Measurements from ENCODE around the gene OGG1. TPM values are rescaled to one million over a fixed set of nuclear protein-coding genes. Genes with fewer than 3 reads are reported as not detected.

Gene OGG1
- total and polyA plus RNA-seq, 2 experiments from 2014 or later, result 23.0 to 36.5 TPM

- Histone ChIP-seq H3K9me3 (ENCODE audit: low read depth) (no peaks in the 10 kb centered on the region), H3K9me2 (ENCODE audit: insufficient read depth) (no peaks in the 10 kb centered on the region), H3K9ac (no peak overlapping the region), H3K4me2 (ENCODE audit: unreplicated experiment) (no peak overlapping the region), H3K79me2 (ENCODE audit: insufficient read depth) (peaks cover 15% of the 10 kb centered on the region), H3K4me3 (no peak overlapping the region), H3F3A (ENCODE audit: insufficient read depth) (peaks cover 15% of the 10 kb centered on the region), H4K20me1 (ENCODE audit: insufficient read depth) (no peaks in the 10 kb centered on the region), H3K36me3 (ENCODE audit: low read depth) (peaks cover 59% of the 10 kb centered on the region), H3K4me1 (ENCODE audit: insufficient read depth) (0 out of 2 replicates have a peak, but pooled peaks cover 10% of the 10 kb centered on the region), H3K27me3 (replicated peaks; ENCODE audit: insufficient read depth) (no peaks in the 10 kb centered on the region), H3K27ac (no peak overlapping the region), H2AFZ (no peak overlapping the region)
- no peak for DNase-seq
- in situ Hi-C loops (cut with MboI), result no loop called here
- TF ChIP-seq EZH2 (IDR thresholded peaks at IDR 0.05; ENCODE audit: insufficient read depth, poor library complexity, severe bottlenecking) (no peak), EZH2phosphoT487 (IDR thresholded peaks at IDR 0.05; ENCODE audit: insufficient read depth, low read depth) (no peak)
- WGBS, 2 experiments (ENCODE audit: low coverage in 1 of 2, low lambda C conversion rate in 2 of 2, missing lambda C conversion rate in 2 of 2), result 92 to 95% methylated on average over 18 of the region's 18 CpGs
Measured at GRCh38 chr3:9743548-9743947, 6.2 kb upstream of the OGG1 start.

GRCh38 chr3:9744162-9744561, 5.6 kb upstream of the OGG1 start:
- Histone ChIP-seq H3K36me3 (ENCODE audit: low read depth) (peaks cover 59% of the 10 kb centered on the region), H3K9me3 (ENCODE audit: low read depth) (no peaks in the 10 kb centered on the region), H3K79me2 (ENCODE audit: insufficient read depth) (peaks cover 9% of the 10 kb centered on the region; the same call in 1 of the 2 replicates), H3K27me3 (replicated peaks; ENCODE audit: insufficient read depth) (no peaks in the 10 kb centered on the region), H4K20me1 (ENCODE audit: insufficient read depth) (no peaks in the 10 kb centered on the region), H3K9ac (no peak overlapping the region), H3F3A (ENCODE audit: insufficient read depth) (peaks cover 21% of the 10 kb centered on the region), H3K4me2 (ENCODE audit: unreplicated experiment) (no peak overlapping the region), H3K4me3 (no peak overlapping the region), H3K27ac (no peak overlapping the region), H3K4me1 (ENCODE audit: insufficient read depth) (peaks cover 14% of the 10 kb centered on the region; the same call in 1 of the 2 replicates), H2AFZ (no peak overlapping the region), H3K9me2 (ENCODE audit: insufficient read depth) (no peaks in the 10 kb centered on the region)
- 95 to 96% methylated on average over 5 to 13 of the region's 13 CpGs for WGBS, 2 experiments (ENCODE audit: low coverage in 1 of 2, low lambda C conversion rate in 2 of 2, missing lambda C conversion rate in 2 of 2)
- no peak for DNase-seq
- no peak for TF ChIP-seq EZH2 (IDR thresholded peaks at IDR 0.05; ENCODE audit: insufficient read depth, poor library complexity, severe bottlenecking)
- no peak for TF ChIP-seq EZH2phosphoT487 (IDR thresholded peaks at IDR 0.05; ENCODE audit: insufficient read depth, low read depth)
- in situ Hi-C loops (cut with MboI), result no loop called here

DNA sequence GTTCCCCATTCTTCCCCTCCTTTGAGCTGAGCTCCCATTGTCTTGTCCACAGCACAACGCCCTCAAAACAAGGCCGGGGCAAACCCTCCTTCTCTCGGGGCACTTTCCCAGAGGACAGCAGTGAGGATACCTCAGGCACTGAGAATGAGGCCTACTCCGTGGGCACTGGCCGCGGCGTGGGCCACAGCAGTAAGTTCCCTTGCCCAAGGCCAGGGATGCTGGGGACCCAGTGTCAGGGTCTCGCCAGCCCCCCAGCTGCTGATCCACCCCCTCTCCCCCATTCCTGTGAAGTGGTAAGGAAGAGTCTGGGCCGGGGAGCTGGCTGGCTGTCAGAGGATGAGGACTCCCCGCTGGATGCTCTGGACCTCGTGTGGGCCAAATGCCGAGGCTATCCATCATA, 4.2 kb upstream of the OGG1 start:
- H3K9me3 ChIP-seq (ENCODE audit: low read depth), result no peaks in the 10 kb centered on the region
- H3K9ac ChIP-seq, result no peak overlapping the region
- H4K20me1 ChIP-seq (ENCODE audit: insufficient read depth), result no peaks in the 10 kb centered on the region
- WGBS, 2 experiments (ENCODE audit: low coverage in 1 of 2, low lambda C conversion rate in 2 of 2, missing lambda C conversion rate in 2 of 2), result 85 to 90% methylated on average over 12 of the region's 12 CpGs
- H3K36me3 ChIP-seq (ENCODE audit: low read depth), result peaks cover 48% of the 10 kb centered on the region; the same call in 1 of the 2 replicates
- no peak overlapping the region for H3K27ac ChIP-seq
- in situ Hi-C loops (cut with MboI), result no loop called here
- no peaks in the 10 kb centered on the region for H3K9me2 ChIP-seq (ENCODE audit: insufficient read depth)
- H3F3A ChIP-seq (ENCODE audit: insufficient read depth), result peaks cover 24% of the 10 kb centered on the region
- H3K79me2 ChIP-seq (ENCODE audit: insufficient read depth), result peaks cover 4% of the 10 kb centered on the region
- H3K4me2 ChIP-seq (ENCODE audit: unreplicated experiment), result no peak overlapping the region
- no peak overlapping the region for H2AFZ ChIP-seq
- H3K4me3 ChIP-seq, result no peak overlapping the region
- DNase-seq, result no peak
- H3K27me3 ChIP-seq (replicated peaks; ENCODE audit: insufficient read depth), result no peaks in the 10 kb centered on the region
- peaks cover 16% of the 10 kb centered on the region; the same call in 1 of the 2 replicates for H3K4me1 ChIP-seq (ENCODE audit: insufficient read depth)
- no peak for TF ChIP-seq EZH2 (IDR thresholded peaks at IDR 0.05; ENCODE audit: insufficient read depth, poor library complexity, severe bottlenecking)
- no peak for TF ChIP-seq EZH2phosphoT487 (IDR thresholded peaks at IDR 0.05; ENCODE audit: insufficient read depth, low read depth)

DNA sequence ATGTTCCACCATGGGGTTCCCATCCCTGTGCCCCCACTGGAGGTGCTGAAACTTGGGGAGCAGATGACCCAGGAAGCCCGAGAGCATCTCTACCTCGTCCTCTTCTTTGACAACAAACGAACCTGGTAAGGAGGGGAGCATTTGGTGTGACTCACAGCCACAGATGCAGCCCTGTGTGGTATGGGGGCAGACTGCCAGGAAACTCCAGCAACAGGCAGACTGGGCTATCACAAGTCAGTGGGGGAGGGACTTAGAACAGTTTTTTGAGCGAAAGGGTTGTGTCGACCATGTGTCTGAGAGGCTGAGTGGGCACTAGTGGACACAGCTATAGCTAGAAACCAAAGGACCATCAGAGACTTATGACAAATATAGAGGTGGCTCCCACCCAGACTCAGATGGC, 3.4 kb upstream of the OGG1 start:
- H3K4me1 ChIP-seq (ENCODE audit: insufficient read depth), result peaks cover 16% of the 10 kb centered on the region; the same call in 1 of the 2 replicates
- in situ Hi-C loops (cut with MboI), result no loop called here
- H3K27me3 ChIP-seq (replicated peaks; ENCODE audit: insufficient read depth), result no peaks in the 10 kb centered on the region
- no peak overlapping the region for H3K9ac ChIP-seq
- no peak overlapping the region for H2AFZ ChIP-seq
- peaks cover 12% of the 10 kb centered on the region for H3K79me2 ChIP-seq (ENCODE audit: insufficient read depth)
- H3K4me2 ChIP-seq (ENCODE audit: unreplicated experiment), result no peak overlapping the region
- no peak for TF ChIP-seq EZH2phosphoT487 (IDR thresholded peaks at IDR 0.05; ENCODE audit: insufficient read depth, low read depth)
- no peak for TF ChIP-seq EZH2 (IDR thresholded peaks at IDR 0.05; ENCODE audit: insufficient read depth, poor library complexity, severe bottlenecking)
- peak; percentile 84 for DNase-seq
- peaks cover 24% of the 10 kb centered on the region for H3F3A ChIP-seq (ENCODE audit: insufficient read depth)
- peak overlapping the region; percentile 12; the same call in 1 of the 2 replicates for H3K27ac ChIP-seq
- peaks cover 48% of the 10 kb centered on the region; the same call in 1 of the 2 replicates for H3K36me3 ChIP-seq (ENCODE audit: low read depth)
- H4K20me1 ChIP-seq (ENCODE audit: insufficient read depth), result no peaks in the 10 kb centered on the region
- H3K9me3 ChIP-seq (ENCODE audit: low read depth), result no peaks in the 10 kb centered on the region
- 45 to 53% methylated on average over 5 of the region's 5 CpGs for WGBS, 2 experiments (ENCODE audit: low coverage in 1 of 2, low lambda C conversion rate in 2 of 2, missing lambda C conversion rate in 2 of 2)
- H3K9me2 ChIP-seq (ENCODE audit: insufficient read depth), result no peaks in the 10 kb centered on the region
- no peak overlapping the region for H3K4me3 ChIP-seq
